Measurements from ENCODE around the gene VHLL. TPM values are rescaled to one million over a fixed set of nuclear protein-coding genes. Genes with fewer than 3 reads are reported as not detected.

The VHLL gene
- polyA plus RNA-seq, 1 donor (not counting 4 experiments of a cell fraction or from before 2014, with no cell fraction given) = not detected

DNA sequence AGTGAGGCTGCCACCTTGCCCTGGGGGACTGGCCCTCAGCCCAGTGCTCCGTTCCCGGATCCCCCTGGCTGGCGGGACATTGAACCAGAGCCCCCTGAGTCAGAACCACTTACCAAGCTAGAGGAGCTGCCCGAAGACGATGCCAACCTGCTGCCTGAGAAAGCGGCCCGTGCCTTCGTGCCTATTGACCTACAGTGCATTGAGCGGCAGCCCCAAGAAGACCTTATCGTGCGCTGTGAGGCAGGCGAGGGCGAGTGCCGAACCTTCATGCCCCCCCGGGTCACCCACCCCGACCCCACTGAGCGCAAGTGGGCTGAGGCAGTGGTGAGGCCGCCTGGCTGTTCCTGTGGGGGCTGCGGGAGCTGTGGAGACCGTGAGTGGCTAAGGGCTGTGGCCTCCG lies 13.7 kb downstream of the VHLL start:
- H3K27me3 ChIP-seq (ENCODE audit: control insufficient read depth, extremely low read depth, insufficient read depth, low read length) = no peaks in the 10 kb centered on the region
- no peak overlapping the region for H3K27ac ChIP-seq (ENCODE audit: control insufficient read depth, insufficient read depth, low read length)
- FAIRE-seq = no peak
- H3K36me3 ChIP-seq (ENCODE audit: control insufficient read depth in 2 of 2, extremely low read depth in 1 of 2, insufficient read depth in 2 of 2, low read length in 2 of 2) = peaks cover 4 to 5% of the 10 kb centered on the region in 2 experiments
- dilution Hi-C loops (cut with MboI; ENCODE audit: extremely low pct_ligation_motif_present, low sequenced_read_pairs) = no loop called here
- H4K20me1 ChIP-seq (ENCODE audit: control insufficient read depth, extremely low read depth, insufficient read depth, low read length) = no peaks in the 10 kb centered on the region
- no peak for DNase-seq (ENCODE audit: low read depth, low spot score)
- H3K4me3 ChIP-seq (ENCODE audit: control insufficient read depth in 2 of 3, extremely low read depth in 1 of 3, insufficient read depth in 2 of 3, low read depth in 1 of 3, low read length in 3 of 3) = peak overlapping the region in 1 of 3 experiments; percentile 42
- H3K9me3 ChIP-seq (ENCODE audit: control insufficient read depth, low read depth, low read length) = no peaks in the 10 kb centered on the region
- H3K9ac ChIP-seq (ENCODE audit: control insufficient read depth, extremely low read depth, insufficient read depth, low read length) = no peak overlapping the region
- H2AFZ ChIP-seq (ENCODE audit: control insufficient read depth, low read length) = no peak overlapping the region
- peak overlapping the region; percentile 99 for H3K4me2 ChIP-seq (ENCODE audit: control insufficient read depth, extremely low read depth, insufficient read depth, low read depth, low read length)
- H3K79me2 ChIP-seq (ENCODE audit: control insufficient read depth, insufficient read depth, low read length) = peaks cover 34% of the 10 kb centered on the region
- peaks cover 33% of the 10 kb centered on the region for H3K4me1 ChIP-seq (ENCODE audit: control insufficient read depth, extremely low read depth, insufficient read depth, low read length)
- no peaks in the 10 kb centered on the region for H3K9me1 ChIP-seq (ENCODE audit: control insufficient read depth, extremely low read depth, insufficient read depth, low read length)
- TF ChIP-seq, protein P1, sequence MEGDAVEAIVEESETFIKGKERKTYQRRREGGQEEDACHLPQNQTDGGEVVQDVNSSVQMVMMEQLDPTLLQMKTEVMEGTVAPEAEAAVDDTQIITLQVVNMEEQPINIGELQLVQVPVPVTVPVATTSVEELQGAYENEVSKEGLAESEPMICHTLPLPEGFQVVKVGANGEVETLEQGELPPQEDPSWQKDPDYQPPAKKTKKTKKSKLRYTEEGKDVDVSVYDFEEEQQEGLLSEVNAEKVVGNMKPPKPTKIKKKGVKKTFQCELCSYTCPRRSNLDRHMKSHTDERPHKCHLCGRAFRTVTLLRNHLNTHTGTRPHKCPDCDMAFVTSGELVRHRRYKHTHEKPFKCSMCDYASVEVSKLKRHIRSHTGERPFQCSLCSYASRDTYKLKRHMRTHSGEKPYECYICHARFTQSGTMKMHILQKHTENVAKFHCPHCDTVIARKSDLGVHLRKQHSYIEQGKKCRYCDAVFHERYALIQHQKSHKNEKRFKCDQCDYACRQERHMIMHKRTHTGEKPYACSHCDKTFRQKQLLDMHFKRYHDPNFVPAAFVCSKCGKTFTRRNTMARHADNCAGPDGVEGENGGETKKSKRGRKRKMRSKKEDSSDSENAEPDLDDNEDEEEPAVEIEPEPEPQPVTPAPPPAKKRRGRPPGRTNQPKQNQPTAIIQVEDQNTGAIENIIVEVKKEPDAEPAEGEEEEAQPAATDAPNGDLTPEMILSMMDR (optimal IDR thresholded peaks at IDR 0.05 in 1 of 3, IDR thresholded peaks at IDR 0.05 in 1 of 3, conservative IDR thresholded peaks at IDR 0.05 in 1 of 3; ENCODE audit: extremely low read depth in 1 of 3, insufficient read depth in 2 of 3, low read length in 3 of 3) = no peak
- TF ChIP-seq EZH2 (IDR thresholded peaks at IDR 0.05; ENCODE audit: low read length) = no peak

- dilution Hi-C loops (cut with MboI; ENCODE audit: extremely low pct_ligation_motif_present, low sequenced_read_pairs) = no loop called here
- Histone ChIP-seq H3K27ac (ENCODE audit: control insufficient read depth, insufficient read depth, low read length) (peak overlapping the region; percentile 50), H4K20me1 (ENCODE audit: control insufficient read depth, extremely low read depth, insufficient read depth, low read length) (no peaks in the 10 kb centered on the region), H3K9me3 (ENCODE audit: control insufficient read depth, low read depth, low read length) (no peaks in the 10 kb centered on the region), H2AFZ (ENCODE audit: control insufficient read depth, low read length) (peak overlapping the region; percentile 55), H3K4me3 (ENCODE audit: control insufficient read depth in 2 of 3, extremely low read depth in 1 of 3, insufficient read depth in 2 of 3, low read depth in 1 of 3, low read length in 3 of 3) (peak overlapping the region; percentile 42 to 89 (median 85)), H3K4me1 (ENCODE audit: control insufficient read depth, extremely low read depth, insufficient read depth, low read length) (peaks cover 33% of the 10 kb centered on the region), H3K9me1 (ENCODE audit: control insufficient read depth, extremely low read depth, insufficient read depth, low read length) (no peaks in the 10 kb centered on the region), H3K9ac (ENCODE audit: control insufficient read depth, extremely low read depth, insufficient read depth, low read length) (peak overlapping the region; percentile 45), H3K4me2 (ENCODE audit: control insufficient read depth, extremely low read depth, insufficient read depth, low read depth, low read length) (peak overlapping the region; percentile 99), H3K27me3 (ENCODE audit: control insufficient read depth, extremely low read depth, insufficient read depth, low read length) (no peaks in the 10 kb centered on the region), H3K36me3 (ENCODE audit: control insufficient read depth in 2 of 2, extremely low read depth in 1 of 2, insufficient read depth in 2 of 2, low read length in 2 of 2) (peaks cover 4 to 6% of the 10 kb centered on the region in 2 experiments), H3K79me2 (ENCODE audit: control insufficient read depth, insufficient read depth, low read length) (peaks cover 41% of the 10 kb centered on the region)
- FAIRE-seq (peak; percentile 44), DNase-seq (ENCODE audit: low read depth, low spot score) (no peak)
- TF ChIP-seq EZH2 (IDR thresholded peaks at IDR 0.05; ENCODE audit: low read length) = no peak
- TF ChIP-seq, protein P1 (optimal IDR thresholded peaks at IDR 0.05 in 1 of 3, IDR thresholded peaks at IDR 0.05 in 1 of 3, conservative IDR thresholded peaks at IDR 0.05 in 1 of 3; ENCODE audit: extremely low read depth in 1 of 3, insufficient read depth in 2 of 3, low read length in 3 of 3) = no peak
These were observed 14.3 kb downstream of the VHLL start for GRCh38 chr1:156284757-156285156.

Data from keratinocyte (primary cell).